Osteoblast (primary cell): ENCODE data around the gene SOCS7. TPM values are rescaled to one million over a fixed set of nuclear protein-coding genes. Genes with fewer than 3 reads are reported as not detected.

Source experiments
- DNase-seq: peaks from one replicate; pipeline ENCODE4 v3.0.0; 2011; ENCODE audit warnings: low spot score, mixed read lengths; ENCODE audit not compliant: insufficient read length; ENCODE audit errors: missing footprints
- H2AFZ ChIP-seq: 2 replicates; pipeline ENCODE4 v1.6.0; 2011; ENCODE audit warnings: mild to moderate bottlenecking, low read length
- H3K27ac ChIP-seq: 2 replicates; pipeline ENCODE4 v1.5.1; 2011; ENCODE audit warnings: mild to moderate bottlenecking, low read depth, low read length, moderate library complexity
- H3K27me3 ChIP-seq: 2 replicates; pipeline ENCODE4 v1.6.0; 2012; ENCODE audit warnings: mild to moderate bottlenecking, control low read depth, inconsistent platforms, low read length, moderate library complexity; ENCODE audit not compliant: insufficient read depth
- H3K36me3 ChIP-seq: 2 replicates; pipeline ENCODE4 v1.5.1; 2011; ENCODE audit warnings: mild to moderate bottlenecking, low read length, control low read depth, moderate library complexity; ENCODE audit not compliant: insufficient read depth
- H3K4me1 ChIP-seq: 2 replicates; pipeline ENCODE4 v1.5.1; 2011; ENCODE audit warnings: mild to moderate bottlenecking, low read length, control low read depth, moderate library complexity; ENCODE audit not compliant: insufficient read depth
- H3K4me2 ChIP-seq: 2 replicates; pipeline ENCODE4 v1.6.0; 2011; ENCODE audit warnings: mild to moderate bottlenecking, low read length; ENCODE audit not compliant: insufficient read depth
- H3K4me3 ChIP-seq: fragments of 200-600 bp; sonication (generic); 3 replicates; pipeline ENCODE4 v1.5.1; 2012; ENCODE audit warnings: mild to moderate bottlenecking, low read length, inconsistent platforms; ENCODE audit not compliant: insufficient read depth
- H3K79me2 ChIP-seq: 2 replicates; pipeline ENCODE4 v1.6.0; 2012; ENCODE audit warnings: mild to moderate bottlenecking, low read length, control low read depth, inconsistent platforms; ENCODE audit not compliant: insufficient read depth
- H3K9me3 ChIP-seq: 2 replicates; pipeline ENCODE4 v1.5.1; 2011; ENCODE audit warnings: low read depth, low read length, control low read depth
- H4K20me1 ChIP-seq: 2 replicates; pipeline ENCODE4 v1.6.0; 2012; ENCODE audit warnings: mild to moderate bottlenecking, low read length, control low read depth; ENCODE audit not compliant: insufficient read depth
- total RNA-seq: library from RNA; depleted of rRNA; stranded (reverse); fragments of >200 nt; gene quantifications from 2 replicates; pipeline ENCODE4 v1.2.3, GENCODE V29; 2012
- TF ChIP-seq, protein P1 (sequence below): IDR thresholded peaks from 2 replicates; pipeline ENCODE4 v1.5.1; 2011; ENCODE audit warnings: mild to moderate bottlenecking, low read depth, low read length, moderate library complexity; ENCODE audit errors: extremely low read depth

Gene SOCS7
- total RNA-seq, 1 donor = 16.3 TPM

DNA sequence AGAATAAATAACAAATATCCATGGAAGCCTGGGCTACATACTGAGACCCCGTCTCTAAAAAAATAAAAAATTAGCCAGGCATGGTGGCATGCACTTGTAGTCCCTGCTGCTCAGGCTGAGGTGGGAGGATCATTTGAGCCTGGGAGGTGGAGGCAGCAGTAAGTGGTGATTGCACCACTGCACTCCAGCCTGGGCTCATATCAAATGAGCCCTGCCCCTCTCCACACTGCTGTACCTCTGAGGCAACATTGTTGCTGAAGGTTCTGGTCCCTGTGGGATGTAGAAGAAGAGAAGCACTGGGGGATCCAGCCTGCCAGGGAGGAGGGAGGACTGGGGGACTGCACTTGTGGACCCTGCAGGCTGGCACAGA lies 65.2 kb downstream of the SOCS7 start:
- peak; percentile 83 for DNase-seq
- H3K9me3 ChIP-seq = no peaks in the 10 kb centered on the region
- TF ChIP-seq, protein P1, sequence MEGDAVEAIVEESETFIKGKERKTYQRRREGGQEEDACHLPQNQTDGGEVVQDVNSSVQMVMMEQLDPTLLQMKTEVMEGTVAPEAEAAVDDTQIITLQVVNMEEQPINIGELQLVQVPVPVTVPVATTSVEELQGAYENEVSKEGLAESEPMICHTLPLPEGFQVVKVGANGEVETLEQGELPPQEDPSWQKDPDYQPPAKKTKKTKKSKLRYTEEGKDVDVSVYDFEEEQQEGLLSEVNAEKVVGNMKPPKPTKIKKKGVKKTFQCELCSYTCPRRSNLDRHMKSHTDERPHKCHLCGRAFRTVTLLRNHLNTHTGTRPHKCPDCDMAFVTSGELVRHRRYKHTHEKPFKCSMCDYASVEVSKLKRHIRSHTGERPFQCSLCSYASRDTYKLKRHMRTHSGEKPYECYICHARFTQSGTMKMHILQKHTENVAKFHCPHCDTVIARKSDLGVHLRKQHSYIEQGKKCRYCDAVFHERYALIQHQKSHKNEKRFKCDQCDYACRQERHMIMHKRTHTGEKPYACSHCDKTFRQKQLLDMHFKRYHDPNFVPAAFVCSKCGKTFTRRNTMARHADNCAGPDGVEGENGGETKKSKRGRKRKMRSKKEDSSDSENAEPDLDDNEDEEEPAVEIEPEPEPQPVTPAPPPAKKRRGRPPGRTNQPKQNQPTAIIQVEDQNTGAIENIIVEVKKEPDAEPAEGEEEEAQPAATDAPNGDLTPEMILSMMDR = no peak
- H4K20me1 ChIP-seq = no peaks in the 10 kb centered on the region
- H3K4me2 ChIP-seq = no peak overlapping the region
- H3K4me3 ChIP-seq = no peak overlapping the region
- no peak overlapping the region for H3K27ac ChIP-seq
- H3K27me3 ChIP-seq = peaks cover 28% of the 10 kb centered on the region
- H2AFZ ChIP-seq = no peak overlapping the region
- H3K79me2 ChIP-seq = no peaks in the 10 kb centered on the region
- peaks cover 21% of the 10 kb centered on the region for H3K4me1 ChIP-seq
- no peaks in the 10 kb centered on the region for H3K36me3 ChIP-seq

GRCh38 chr17:38417210-38417951 lies 65.7 kb downstream of the SOCS7 start:
- Histone ChIP-seq H3K4me2 (no peak overlapping the region), H3K79me2 (no peaks in the 10 kb centered on the region), H2AFZ (no peak overlapping the region), H3K36me3 (no peaks in the 10 kb centered on the region), H3K27me3 (peaks cover 28% of the 10 kb centered on the region), H3K27ac (no peak overlapping the region), H4K20me1 (no peaks in the 10 kb centered on the region), H3K9me3 (no peaks in the 10 kb centered on the region), H3K4me1 (peaks cover 24% of the 10 kb centered on the region), H3K4me3 (no peak overlapping the region)
- TF ChIP-seq, protein P1 = no peak
- peak; percentile 62 for DNase-seq

- Histone ChIP-seq H3K27ac (no peak overlapping the region), H2AFZ (no peak overlapping the region), H4K20me1 (no peaks in the 10 kb centered on the region), H3K4me2 (no peak overlapping the region), H3K36me3 (no peaks in the 10 kb centered on the region), H3K4me1 (peaks cover 24% of the 10 kb centered on the region), H3K9me3 (no peaks in the 10 kb centered on the region), H3K27me3 (peaks cover 28% of the 10 kb centered on the region), H3K79me2 (no peaks in the 10 kb centered on the region), H3K4me3 (no peak overlapping the region)
- TF ChIP-seq, protein P1 = no peak
- DNase-seq = peak; percentile 86
Observed at GRCh38 chr17:38418062-38418692, 66.5 kb downstream of the SOCS7 start.
